Esophagus muscularis mucosa (tissue), 4 donors: Measurements from ENCODE around the gene RMDN2. TPM values are rescaled to one million over a fixed set of nuclear protein-coding genes. Genes with fewer than 3 reads are reported as not detected.

Experiments
- DNase-seq: peaks from one replicate; pipeline ENCODE4 v3.0.0-alpha.2; 2017; ENCODE audit errors: extremely low spot score
- H3K27ac ChIP-seq, 4 donors: fragments of 200-600 bp; sonication (generic); replicated peaks in 1 of 4; 1 replicate in 3 of 4; 2 replicates in 1 of 4; pipeline ENCODE4 v1.5.1; 2016 to 2019; ENCODE audit warnings: mild to moderate bottlenecking in 1 of 4
- H3K27me3 ChIP-seq, 4 donors: fragments of 200-600 bp; sonication (generic); one replicate each; pipeline versions ENCODE4 v1.5.1 to v1.6.0; 2016 to 2019
- H3K36me3 ChIP-seq, 4 donors: fragments of 200-600 bp; sonication (generic); one replicate each; pipeline ENCODE4 v1.5.1; 2016 to 2019
- H3K4me1 ChIP-seq, 4 donors: fragments of 200-600 bp; sonication (generic); one replicate each; pipeline ENCODE4 v1.5.1; 2016 to 2019
- H3K4me3 ChIP-seq, 4 donors: fragments of 200-600 bp; sonication (generic); 1 replicate in 2 of 4; 2 replicates in 2 of 4; pipeline ENCODE4 v1.5.1; 2016 to 2019; ENCODE audit warnings: mild to moderate bottlenecking in 4 of 4, moderate library complexity in 1 of 4
- H3K9me3 ChIP-seq, 4 donors: fragments of 200-600 bp; sonication (generic); 1 replicate in 3 of 4; 2 replicates in 1 of 4; pipeline ENCODE4 v1.5.1; 2016 to 2019
- CTCF ChIP-seq, 3 experiments: fragments of 200-600 bp in 2 of 3; fragments of 450-650 bp in 1 of 3; sonication (generic) in 2 of 3; IDR thresholded peaks; one replicate each; pipeline ENCODE4 v1.5.1; 2017 to 2019; ENCODE audit warnings: antibody characterized with exemption in 3 of 3, mild to moderate bottlenecking in 2 of 3, moderate library complexity in 1 of 3
- EP300 ChIP-seq: sonication (generic); formaldehyde crosslinking; IDR thresholded peaks from one replicate; pipeline ENCODE4 v1.6.1; 2017; ENCODE audit warnings: antibody characterized with exemption
- POLR2A ChIP-seq: fragments of 450-650 bp; IDR thresholded peaks from one replicate; pipeline ENCODE4 v1.6.1; 2017; ENCODE audit warnings: antibody characterized with exemption, moderate library complexity, mild to moderate bottlenecking, low read depth
- POLR2AphosphoS5 ChIP-seq, 2 donors: sonication (generic); formaldehyde crosslinking; IDR thresholded peaks; one replicate each; pipeline ENCODE4 v1.6.1; 2017; ENCODE audit warnings: antibody characterized with exemption in 2 of 2
- WGBS: methylation state at CpG from one replicate; pipeline ENCODE4 v1.1.5; 2018; 5-methylcytosine and 5-hydroxymethylcytosine counted together
- intact Hi-C: fragments of 100-400 bp; cut with DNase I; formaldehyde crosslinking; loops from one replicate; pipeline ENCODE4 v1.15.1; 2023
- total RNA-seq, 4 donors: library from RNA; depleted of rRNA; stranded (reverse); fragments of >200 nt; gene quantifications; one replicate each; pipeline versions ENCODE4 v1.1.0 to v1.2.1, GENCODE V29; 2016

Gene RMDN2
- total RNA-seq, 4 donors from 2014 or later, result 11.0 to 22.8 (median 13.2) TPM

GRCh38 chr2:38057651-38058410 is 132.7 kb downstream of the RMDN2 start:
- DNase-seq, result no peak
- intact Hi-C loops, result no loop called here
- no peak overlapping the region for H3K4me3 ChIP-seq
- TF ChIP-seq EP300 (no peak), CTCF (IDR thresholded peaks at IDR 0.05) (no peak), POLR2AphosphoS5 (IDR thresholded peaks at IDR 0.05) (no peak), POLR2A (no peak)
- H3K27me3 ChIP-seq, result no peaks in the 10 kb centered on the region
- no peaks in the 10 kb centered on the region for H3K36me3 ChIP-seq
- WGBS, result 77% methylated on average over 3 of the region's 3 CpGs
- H3K9me3 ChIP-seq, result no peaks in the 10 kb centered on the region
- no peaks in the 10 kb centered on the region for H3K4me1 ChIP-seq
- no peak overlapping the region for H3K27ac ChIP-seq

- Histone ChIP-seq H3K9me3 (no peaks in the 10 kb centered on the region), H3K36me3 (no peaks in the 10 kb centered on the region), H3K27me3 (no peaks in the 10 kb centered on the region), H3K4me3 (no peak overlapping the region), H3K4me1 (no peaks in the 10 kb centered on the region), H3K27ac (no peak overlapping the region)
- TF ChIP-seq EP300, result no peak
- TF ChIP-seq CTCF (IDR thresholded peaks at IDR 0.05), result no peak
- TF ChIP-seq POLR2AphosphoS5 (IDR thresholded peaks at IDR 0.05), result no peak
- TF ChIP-seq POLR2A, result no peak
- 81% methylated on average over 5 of the region's 5 CpGs for WGBS
- intact Hi-C loops, result no loop called here
- DNase-seq, result no peak
Observed at GRCh38 chr2:38060236-38061018, 135.3 kb downstream of the RMDN2 start.

GRCh38 chr2:38064801-38065501 is 139.9 kb downstream of the RMDN2 start:
- WGBS, result 79% methylated on average over 5 of the region's 5 CpGs
- H3K4me1 ChIP-seq, result peaks cover 0 to 5% (median 0%) of the 10 kb centered on the region in 4 donors
- DNase-seq, result no peak
- no peak overlapping the region for H3K27ac ChIP-seq
- H3K4me3 ChIP-seq, result no peak overlapping the region
- intact Hi-C loops, result no loop called here
- H3K27me3 ChIP-seq, result no peaks in the 10 kb centered on the region
- H3K36me3 ChIP-seq, result no peaks in the 10 kb centered on the region
- H3K9me3 ChIP-seq, result no peaks in the 10 kb centered on the region
- TF ChIP-seq EP300 (no peak), CTCF (IDR thresholded peaks at IDR 0.05) (no peak), POLR2A (no peak), POLR2AphosphoS5 (IDR thresholded peaks at IDR 0.05) (no peak)

GRCh38 chr2:38065502-38066135 is 140.5 kb downstream of the RMDN2 start:
- no peak for DNase-seq
- TF ChIP-seq POLR2AphosphoS5 (IDR thresholded peaks at IDR 0.05) (no peak), EP300 (no peak), CTCF (IDR thresholded peaks at IDR 0.05) (no peak), POLR2A (no peak)
- intact Hi-C loops, result no loop called here
- Histone ChIP-seq H3K4me1 (peaks cover 0 to 5% (median 0%) of the 10 kb centered on the region in 4 donors), H3K27me3 (no peaks in the 10 kb centered on the region), H3K9me3 (no peaks in the 10 kb centered on the region), H3K27ac (no peak overlapping the region), H3K4me3 (no peak overlapping the region), H3K36me3 (no peaks in the 10 kb centered on the region)
- WGBS, result 86% methylated on average over 5 of the region's 6 CpGs
